ENCODE data around the gene FAM168B.
A peak's percentile ranks its signal among the peaks of the same experiment; 100 is the strongest.

Gene FAM168B

GRCh38 chr2:131039908-131040660, 53.2 kb downstream of the FAM168B start:
- peak; percentile 16 for DNase-seq (ENCODE audit: low spot score)

- no peak for DNase-seq (ENCODE audit: low spot score)
Measured at GRCh38 chr2:131039535-131039907, 53.7 kb downstream of the FAM168B start.

GRCh38 chr2:131039101-131039440, 54.2 kb downstream of the FAM168B start:
- DNase-seq (ENCODE audit: low spot score), result no peak

- no peak for DNase-seq (ENCODE audit: low spot score)
Measured at GRCh38 chr2:131038258-131039100, 54.8 kb downstream of the FAM168B start.

GRCh38 chr2:131037398-131038257, 55.6 kb downstream of the FAM168B start:
- no peak for DNase-seq (ENCODE audit: low spot score)

- DNase-seq (ENCODE audit: low spot score), result no peak
Measured at GRCh38 chr2:131036696-131037397, 56.4 kb downstream of the FAM168B start.

- no peak for DNase-seq (ENCODE audit: low spot score)
Measured at GRCh38 chr2:131036269-131036668, 57.0 kb downstream of the FAM168B start.

GRCh38 chr2:131035826-131036231, 57.4 kb downstream of the FAM168B start:
- DNase-seq (ENCODE audit: low spot score), result no peak

- DNase-seq (ENCODE audit: low spot score), result no peak
Measured at GRCh38 chr2:131035112-131035825, 58.0 kb downstream of the FAM168B start.

- DNase-seq (ENCODE audit: low spot score), result no peak
Measured at GRCh38 chr2:131034122-131035051, 58.9 kb downstream of the FAM168B start.

GRCh38 chr2:131033786-131034121, 59.5 kb downstream of the FAM168B start:
- DNase-seq (ENCODE audit: low spot score), result no peak

- DNase-seq (ENCODE audit: low spot score), result no peak
Measured at GRCh38 chr2:131032393-131032836, 60.8 kb downstream of the FAM168B start.

GRCh38 chr2:131031875-131032274, 61.4 kb downstream of the FAM168B start:
- DNase-seq (ENCODE audit: low spot score), result no peak

- no peak for DNase-seq (ENCODE audit: low spot score)
Measured at GRCh38 chr2:131031431-131031841, 61.8 kb downstream of the FAM168B start.

- no peak for DNase-seq (ENCODE audit: low spot score)
Measured at GRCh38 chr2:131030478-131030971, 62.7 kb downstream of the FAM168B start.

GRCh38 chr2:131029812-131030211, 63.4 kb downstream of the FAM168B start:
- no peak for DNase-seq (ENCODE audit: low spot score)

- no peak for DNase-seq (ENCODE audit: low spot score)
Measured at GRCh38 chr2:131027566-131028528, 65.4 kb downstream of the FAM168B start.

- no peak for DNase-seq (ENCODE audit: low spot score)
Measured at GRCh38 chr2:131026919-131027318, 66.3 kb downstream of the FAM168B start.

- no peak for DNase-seq (ENCODE audit: low spot score)
Measured at GRCh38 chr2:131023758-131024157, 69.5 kb downstream of the FAM168B start.
